ENCODE measurements around the gene PCTP.

Gene PCTP

DNA sequence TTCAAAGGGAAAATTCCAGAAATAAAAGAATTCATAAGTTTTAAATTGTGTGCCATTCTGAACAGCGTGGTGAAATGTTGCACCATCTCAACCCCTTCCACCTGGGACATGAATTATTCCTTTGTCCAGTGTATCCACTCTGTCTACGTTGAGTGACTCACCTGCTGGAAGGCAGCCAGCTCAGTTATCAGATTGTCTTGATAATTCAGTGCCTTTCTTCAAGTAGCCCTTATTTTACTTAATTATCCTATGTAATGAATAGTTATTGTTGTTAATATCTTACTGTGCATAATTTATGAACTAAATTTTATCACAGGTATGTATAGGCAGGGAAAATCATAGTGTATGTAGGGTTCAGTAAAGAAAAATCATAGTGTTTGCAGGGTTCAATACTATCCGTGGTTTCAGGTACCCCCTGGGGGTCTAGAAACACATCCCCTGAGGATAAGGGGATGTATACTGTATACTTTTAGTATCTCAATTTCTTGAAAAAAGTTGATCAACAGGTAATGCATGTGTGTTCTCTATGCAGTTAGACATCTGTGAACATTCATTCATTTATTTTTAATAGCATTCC, 7.7 kb upstream of the PCTP start:
- FAIRE-seq (no peak), DNase-seq (ENCODE audit: insufficient read length, low spot score) (no peak)
- TF ChIP-seq, protein P1, sequence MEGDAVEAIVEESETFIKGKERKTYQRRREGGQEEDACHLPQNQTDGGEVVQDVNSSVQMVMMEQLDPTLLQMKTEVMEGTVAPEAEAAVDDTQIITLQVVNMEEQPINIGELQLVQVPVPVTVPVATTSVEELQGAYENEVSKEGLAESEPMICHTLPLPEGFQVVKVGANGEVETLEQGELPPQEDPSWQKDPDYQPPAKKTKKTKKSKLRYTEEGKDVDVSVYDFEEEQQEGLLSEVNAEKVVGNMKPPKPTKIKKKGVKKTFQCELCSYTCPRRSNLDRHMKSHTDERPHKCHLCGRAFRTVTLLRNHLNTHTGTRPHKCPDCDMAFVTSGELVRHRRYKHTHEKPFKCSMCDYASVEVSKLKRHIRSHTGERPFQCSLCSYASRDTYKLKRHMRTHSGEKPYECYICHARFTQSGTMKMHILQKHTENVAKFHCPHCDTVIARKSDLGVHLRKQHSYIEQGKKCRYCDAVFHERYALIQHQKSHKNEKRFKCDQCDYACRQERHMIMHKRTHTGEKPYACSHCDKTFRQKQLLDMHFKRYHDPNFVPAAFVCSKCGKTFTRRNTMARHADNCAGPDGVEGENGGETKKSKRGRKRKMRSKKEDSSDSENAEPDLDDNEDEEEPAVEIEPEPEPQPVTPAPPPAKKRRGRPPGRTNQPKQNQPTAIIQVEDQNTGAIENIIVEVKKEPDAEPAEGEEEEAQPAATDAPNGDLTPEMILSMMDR (IDR thresholded peaks at IDR 0.05; ENCODE audit: insufficient read depth, missing control alignments): no peak

DNA sequence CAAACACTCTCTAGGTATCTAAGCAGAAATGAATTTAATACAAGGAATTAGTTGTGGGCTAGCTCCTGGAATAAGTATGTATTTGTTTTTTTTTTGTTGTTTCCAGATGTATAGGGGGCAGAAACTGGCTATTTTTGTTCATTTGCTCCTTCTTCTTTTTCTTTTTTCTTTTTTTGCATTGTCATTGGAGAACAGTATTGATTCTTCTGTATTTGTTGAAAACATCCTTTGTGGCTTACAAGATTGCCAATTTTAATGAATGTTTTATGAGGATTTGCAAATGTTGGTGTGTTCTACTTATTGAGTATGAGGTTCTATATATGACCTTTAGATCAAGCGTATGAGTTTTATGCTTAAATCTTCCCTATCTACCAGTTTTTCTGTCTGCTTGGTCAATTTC, 5.6 kb upstream of the PCTP start:
- FAIRE-seq (no peak), DNase-seq (ENCODE audit: insufficient read length, low spot score) (no peak)
- TF ChIP-seq, protein P1 (IDR thresholded peaks at IDR 0.05; ENCODE audit: insufficient read depth, missing control alignments): no peak

DNA sequence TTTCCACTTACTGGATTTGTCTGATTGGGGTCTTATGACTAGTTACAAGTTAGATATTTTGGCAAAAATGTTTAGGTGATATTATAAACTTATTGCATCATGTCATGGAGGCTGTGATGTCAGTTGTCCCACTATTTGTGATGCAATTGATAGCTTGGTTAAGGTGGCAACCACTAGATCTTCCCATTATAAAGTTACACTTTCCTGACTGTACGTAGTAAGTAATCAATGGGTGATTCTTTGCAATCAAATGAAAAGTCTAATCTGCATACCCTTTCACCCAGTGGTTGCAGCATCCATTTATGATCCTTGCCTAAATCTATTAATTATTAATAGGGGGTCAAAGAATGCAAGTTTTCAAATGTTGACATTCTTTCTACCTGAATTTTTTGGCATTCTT, 4.4 kb upstream of the PCTP start:
- TF ChIP-seq, protein P1 (IDR thresholded peaks at IDR 0.05; ENCODE audit: insufficient read depth, missing control alignments): no peak
- FAIRE-seq: no peak
- no peak for DNase-seq (ENCODE audit: insufficient read length, low spot score)

DNA sequence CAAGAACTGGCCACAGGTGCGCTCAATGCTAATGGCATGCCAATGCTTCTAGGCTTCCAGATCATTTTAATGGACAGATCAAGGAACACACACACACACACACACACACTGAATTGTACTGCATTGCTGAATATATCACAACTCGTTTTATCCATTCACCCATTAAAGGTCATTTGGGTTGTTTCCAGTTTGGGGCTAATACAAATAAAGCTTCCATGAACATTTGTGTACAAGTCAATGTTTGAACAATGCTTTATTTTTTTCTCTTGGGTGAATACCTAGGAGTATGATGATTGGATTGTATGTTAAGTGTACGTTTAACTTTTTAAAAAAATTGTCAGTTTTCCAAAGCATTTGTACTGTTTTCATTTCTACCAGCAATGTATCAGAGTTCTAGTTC, 3.6 kb upstream of the PCTP start:
- TF ChIP-seq, protein P1 (IDR thresholded peaks at IDR 0.05; ENCODE audit: insufficient read depth, missing control alignments): no peak

DNA sequence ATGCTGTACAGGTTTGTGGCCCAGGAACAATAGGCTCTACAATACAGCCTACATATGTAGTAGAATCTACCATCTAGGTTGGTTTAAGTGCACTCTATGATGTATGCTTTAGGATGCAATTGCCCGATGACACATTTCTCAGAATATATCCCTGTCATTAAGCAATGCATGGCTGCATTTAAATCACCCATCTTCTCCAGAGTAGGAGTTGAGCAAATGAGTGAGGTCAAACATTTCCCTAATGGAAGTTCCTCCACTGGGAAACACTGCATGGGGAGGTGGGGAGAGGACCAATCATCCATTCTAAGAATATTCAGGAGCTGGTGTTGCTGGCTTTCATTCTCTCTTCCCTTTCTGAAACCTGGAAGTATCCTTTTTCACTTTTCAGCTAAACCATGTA, 2.0 kb upstream of the PCTP start:
- TF ChIP-seq, protein P1 (IDR thresholded peaks at IDR 0.05; ENCODE audit: insufficient read depth, missing control alignments): no peak
- FAIRE-seq (no peak), DNase-seq (ENCODE audit: insufficient read length, low spot score) (no peak)

More for the DNA sequence above, 3.6 kb upstream of the PCTP start:
- no peak for DNase-seq (ENCODE audit: insufficient read length, low spot score)
- no peak for FAIRE-seq

DNA sequence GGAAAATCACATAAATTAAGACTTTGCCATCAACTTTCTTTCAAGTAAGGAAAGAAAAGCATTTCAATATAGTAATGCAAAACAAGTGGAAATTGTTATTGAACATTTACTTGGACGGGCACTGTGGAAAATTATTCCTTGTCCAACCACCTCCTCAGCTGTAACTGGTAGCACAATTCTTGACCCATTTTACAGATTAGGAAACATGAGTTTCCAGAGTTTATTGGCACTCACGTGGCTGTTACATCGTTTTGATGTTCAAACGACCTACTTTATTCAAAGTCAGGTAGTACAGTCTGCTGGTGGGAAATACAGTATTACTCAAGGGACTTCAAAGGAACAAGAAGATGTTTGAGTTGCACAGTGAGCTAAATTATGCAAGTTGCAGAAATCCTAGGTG, 866 bp upstream of the PCTP start:
- no peak for DNase-seq (ENCODE audit: insufficient read length, low spot score)
- no peak for FAIRE-seq
- TF ChIP-seq, protein P1 (IDR thresholded peaks at IDR 0.05; ENCODE audit: insufficient read depth, missing control alignments): no peak

DNA sequence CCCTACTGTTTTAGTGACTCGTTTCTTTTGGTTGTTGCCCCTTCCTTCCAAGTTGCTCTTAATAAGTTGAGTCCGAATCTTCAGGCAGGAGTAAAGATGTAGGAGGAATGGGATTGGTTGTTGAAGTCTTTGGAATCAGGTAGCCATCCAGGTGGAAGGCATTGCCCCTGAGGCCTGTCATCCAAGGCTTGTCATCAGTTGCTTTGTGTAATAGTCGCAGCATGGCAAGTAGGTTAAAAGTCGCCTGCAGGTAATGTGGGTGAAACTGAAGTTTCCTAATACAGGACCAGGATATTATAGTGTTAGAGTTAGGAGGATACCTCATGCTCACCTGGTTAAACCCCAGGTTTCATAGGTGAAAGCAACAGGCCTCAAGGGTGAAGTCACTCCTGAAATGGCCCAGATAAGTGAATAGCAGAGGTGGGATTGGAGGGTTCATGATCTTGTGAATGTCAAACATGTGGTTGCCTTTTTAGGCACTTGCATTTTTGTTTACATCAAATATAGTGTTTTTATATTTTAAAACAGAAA, 934 bp downstream of the PCTP start:
- TF ChIP-seq, protein P1 (IDR thresholded peaks at IDR 0.05; ENCODE audit: insufficient read depth, missing control alignments): no peak
- no peak for FAIRE-seq
- DNase-seq (ENCODE audit: insufficient read length, low spot score): no peak

All from D721Med (cell line).